ENCODE results near the gene PDE11A. TPM values are rescaled to one million over a fixed set of nuclear protein-coding genes. Genes with fewer than 3 reads are reported as not detected.
A peak's percentile ranks its signal among the peaks of the same experiment; 100 is the strongest.

The PDE11A gene
- total RNA-seq, 8 experiments from 2014 or later, result 0.31 to 6.9 (median 3.9) TPM

DNA sequence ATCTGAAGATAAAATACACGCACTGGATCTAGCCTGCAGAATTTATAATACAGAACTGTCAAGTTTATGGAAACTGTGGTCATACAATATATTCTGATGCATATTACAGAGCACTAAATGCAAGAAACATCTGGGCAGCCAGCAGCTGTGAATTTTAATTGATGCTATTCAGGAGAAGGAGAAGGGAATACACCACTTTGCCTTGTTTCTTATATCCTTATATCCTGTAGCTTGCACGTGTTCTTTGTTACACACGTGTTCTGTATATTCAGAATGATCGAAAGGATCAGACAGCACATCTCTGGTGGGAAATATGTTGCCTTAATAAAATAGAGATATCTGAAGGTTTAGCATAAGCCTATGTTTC, 344.2 kb downstream of the PDE11A start:
- peaks cover 21 to 94% of the 10 kb centered on the region in 2 donors for H3K4me1 ChIP-seq (replicated peaks in 1 of 2)
- ATAC-seq (replicated peaks in 6 of 8), result peak in 7 of 8 experiments; percentile 20 to 78 (median 49)
- WGBS, 10 experiments, result 7 to 56% (median 36%) methylated on average over 3 to 4 of the region's 4 CpGs; no CpG with 5 or more reads in 4 of the 10 experiments
- H3K4me3 ChIP-seq, result no peak overlapping the region
- in situ Hi-C loops (cut with MboI; ENCODE audit: low pct_unique_long_range_greater_than_20kb in 2 of 9, low sequenced_read_pairs in 9 of 9, unreplicated experiment in 9 of 9), result loop anchor here in 4 of 9 experiments (25.0 kb wide), 2 partner anchors 241 to 566 kb away; no protein-coding TSS in a partner anchor
- H3K27ac ChIP-seq, result peak overlapping the region in 1 of 2 donors; percentile 25

DNA sequence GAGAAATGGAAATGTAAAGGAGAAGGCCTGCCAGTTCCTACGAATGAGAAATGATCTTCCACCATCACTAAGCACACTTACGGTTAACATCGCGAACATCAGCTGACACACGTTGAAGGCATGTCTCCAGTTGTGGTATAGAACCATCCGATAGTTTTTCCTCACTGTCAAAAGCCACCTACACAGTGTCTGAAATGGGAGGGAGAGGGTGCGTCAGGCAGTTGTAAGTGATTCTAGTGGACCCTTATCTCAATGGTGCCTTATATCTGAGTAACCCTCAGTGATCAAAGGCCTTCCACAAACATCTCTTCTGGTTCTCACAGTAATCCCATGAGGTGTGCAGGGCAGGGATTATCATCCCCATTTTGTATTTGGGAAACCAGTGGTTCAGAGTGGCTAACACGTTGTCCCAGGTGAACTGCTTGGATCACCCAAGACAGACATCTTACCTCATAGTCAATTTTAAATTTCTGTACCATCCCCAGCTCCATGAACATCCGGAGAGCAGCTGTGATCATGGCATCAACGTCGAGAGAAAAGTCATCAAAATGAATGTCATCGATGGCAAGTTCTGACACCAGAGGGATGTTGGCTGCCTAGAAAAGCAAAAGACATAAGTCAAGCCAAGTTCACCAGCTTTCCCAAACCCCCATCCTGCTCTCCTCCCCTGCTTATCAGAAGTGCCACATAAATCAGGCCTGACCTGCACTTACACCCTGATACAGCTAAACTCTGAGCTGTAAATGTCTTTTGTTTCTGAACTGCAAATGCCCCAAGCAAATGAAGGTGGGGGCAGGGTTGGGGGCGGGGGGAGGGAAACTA, 344.8 kb downstream of the PDE11A start:
- in situ Hi-C loops (cut with MboI; ENCODE audit: low pct_unique_long_range_greater_than_20kb in 2 of 9, low sequenced_read_pairs in 9 of 9, unreplicated experiment in 9 of 9), result loop anchor here in 4 of 9 experiments (25.0 kb wide), 2 partner anchors 240 to 565 kb away; no protein-coding TSS in a partner anchor
- WGBS, 10 experiments, result 35 to 93% (median 75%) methylated on average over 2 to 11 of the region's 13 CpGs; no CpG with 5 or more reads in 1 of the 10 experiments
- peaks cover 27 to 94% of the 10 kb centered on the region in 2 donors for H3K4me1 ChIP-seq (replicated peaks in 1 of 2)
- peak overlapping the region in 1 of 2 donors; percentile 68 for H3K27ac ChIP-seq
- H3K4me3 ChIP-seq, result no peak overlapping the region
- ATAC-seq (replicated peaks in 6 of 8), result peak in 7 of 8 experiments; percentile 18 to 77 (median 57)

DNA sequence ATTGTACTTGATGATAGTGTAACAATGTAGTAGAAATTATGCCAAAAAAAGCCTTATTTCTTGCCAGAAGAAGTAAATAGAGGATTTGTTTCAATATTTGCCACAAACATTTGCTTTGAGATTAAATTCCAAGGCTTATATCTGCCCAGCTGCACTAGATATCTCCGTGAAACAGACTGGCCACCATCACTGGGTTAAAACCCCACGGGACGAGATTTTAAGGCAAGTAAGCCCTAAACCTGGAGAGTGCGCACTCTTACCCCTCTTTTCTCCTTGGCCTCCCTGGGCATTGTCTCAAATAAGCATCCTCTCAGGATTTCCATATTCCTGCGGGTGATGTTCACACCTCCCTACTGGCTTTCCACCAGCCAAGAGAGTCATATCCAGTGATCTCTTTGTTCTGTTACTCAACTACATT, 345.6 kb downstream of the PDE11A start:
- no peak overlapping the region for H3K27ac ChIP-seq
- H3K4me1 ChIP-seq (replicated peaks in 1 of 2), result peaks cover 33 to 94% of the 10 kb centered on the region in 2 donors
- H3K4me3 ChIP-seq, result no peak overlapping the region
- in situ Hi-C loops (cut with MboI; ENCODE audit: low pct_unique_long_range_greater_than_20kb in 2 of 9, low sequenced_read_pairs in 9 of 9, unreplicated experiment in 9 of 9), result loop anchor here in 4 of 9 experiments (25.0 kb wide), 2 partner anchors 240 to 565 kb away; no protein-coding TSS in a partner anchor
- WGBS, 10 experiments, result 20 to 100% (median 81%) methylated on average over 1 to 5 of the region's 5 CpGs; no CpG with 5 or more reads in 2 of the 10 experiments
- no peak for ATAC-seq (replicated peaks in 6 of 8)

DNA sequence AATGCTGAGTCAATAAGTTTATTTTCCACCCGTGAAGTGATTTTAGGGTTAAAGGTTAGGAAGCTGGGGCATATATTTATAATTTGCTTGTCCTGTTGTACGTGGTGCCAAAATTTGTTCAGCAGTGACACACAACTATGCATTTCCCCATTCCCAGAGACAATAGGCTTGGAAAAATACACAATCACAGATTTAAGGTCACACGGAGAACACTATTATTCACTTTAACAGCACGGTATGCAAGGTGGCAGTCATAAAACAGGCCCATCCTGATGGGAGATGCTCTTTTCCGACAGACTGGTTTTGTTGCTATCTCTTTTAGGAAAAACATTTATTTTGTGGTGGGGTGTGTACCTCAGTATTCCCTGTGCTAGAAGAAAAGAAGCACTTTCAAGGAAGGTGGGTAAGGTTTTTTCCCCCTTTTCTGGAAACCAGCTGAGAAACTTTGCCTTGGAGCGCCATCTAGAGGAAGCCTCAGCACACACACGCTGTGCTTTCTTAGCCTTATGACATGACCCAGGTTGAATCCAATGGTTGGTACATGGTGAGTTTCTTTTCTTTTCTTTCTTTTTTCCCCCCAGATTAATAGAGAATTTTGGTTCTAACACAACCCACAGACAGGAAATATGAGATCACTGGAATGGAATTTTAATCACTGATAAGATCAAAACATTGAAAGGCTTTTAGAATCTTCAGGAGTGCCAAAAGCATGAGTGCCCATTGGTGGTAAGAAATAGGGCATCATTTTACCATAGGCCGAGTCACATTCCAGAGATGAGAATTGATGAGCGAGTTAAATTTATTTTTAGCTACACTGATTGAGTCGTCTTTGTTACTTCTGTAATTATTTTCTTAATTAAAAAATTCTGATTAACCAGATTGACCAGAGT, 347.9 kb downstream of the PDE11A start:
- peak; percentile 51 to 82 (median 64) for ATAC-seq (replicated peaks in 6 of 8)
- WGBS, 10 experiments, result 6 to 36% (median 17%) methylated on average over 3 to 10 of the region's 10 CpGs
- Histone ChIP-seq H3K4me3 (no peak overlapping the region), H3K4me1 (replicated peaks in 1 of 2) (peaks cover 38 to 97% of the 10 kb centered on the region in 2 donors), H3K27ac (peak overlapping the region in 1 of 2 donors; percentile 65)
- in situ Hi-C loops (cut with MboI; ENCODE audit: low pct_unique_long_range_greater_than_20kb in 2 of 9, low sequenced_read_pairs in 9 of 9, unreplicated experiment in 9 of 9), result loop anchor here in 6 of 9 experiments (25.0 kb wide), 4 partner anchors 112 to 562 kb away; a partner anchor contains a TSS

DNA sequence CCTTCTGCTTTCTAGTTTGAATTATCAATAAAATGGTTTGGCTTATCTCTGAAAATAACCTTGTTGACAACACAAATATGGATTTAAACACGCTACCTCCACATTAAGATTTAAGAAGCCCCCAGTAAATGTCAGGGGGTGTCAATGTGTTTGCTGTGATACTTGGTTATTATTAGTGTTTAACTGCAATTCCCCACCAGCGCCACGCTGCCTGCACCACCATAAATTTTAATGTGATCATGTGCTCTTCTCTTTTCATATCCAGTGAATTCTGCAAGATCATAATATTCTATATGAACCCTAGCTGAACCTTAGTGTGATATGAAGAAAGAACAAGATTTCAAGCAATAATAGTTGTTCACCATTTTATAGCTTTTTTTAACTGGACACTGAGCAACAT, 349.3 kb downstream of the PDE11A start:
- H3K4me1 ChIP-seq (replicated peaks in 1 of 2), result peaks cover 33 to 84% of the 10 kb centered on the region in 2 donors
- in situ Hi-C loops (cut with MboI; ENCODE audit: low pct_unique_long_range_greater_than_20kb in 2 of 9, low sequenced_read_pairs in 9 of 9, unreplicated experiment in 9 of 9), result loop anchor here in 2 of 9 experiments (25.0 kb wide), 3 partner anchors 111 to 386 kb away; a partner anchor contains a TSS
- 49 to 79% (median 60%) methylated on average over 1 to 3 of the region's 3 CpGs; no CpG with 5 or more reads in 1 of the 10 experiments for WGBS, 10 experiments
- no peak overlapping the region for H3K4me3 ChIP-seq
- ATAC-seq (replicated peaks in 6 of 8), result peak in 4 of 8 experiments; percentile 39 to 59 (median 46)
- H3K27ac ChIP-seq, result peak overlapping the region in 1 of 2 donors; percentile 65

DNA sequence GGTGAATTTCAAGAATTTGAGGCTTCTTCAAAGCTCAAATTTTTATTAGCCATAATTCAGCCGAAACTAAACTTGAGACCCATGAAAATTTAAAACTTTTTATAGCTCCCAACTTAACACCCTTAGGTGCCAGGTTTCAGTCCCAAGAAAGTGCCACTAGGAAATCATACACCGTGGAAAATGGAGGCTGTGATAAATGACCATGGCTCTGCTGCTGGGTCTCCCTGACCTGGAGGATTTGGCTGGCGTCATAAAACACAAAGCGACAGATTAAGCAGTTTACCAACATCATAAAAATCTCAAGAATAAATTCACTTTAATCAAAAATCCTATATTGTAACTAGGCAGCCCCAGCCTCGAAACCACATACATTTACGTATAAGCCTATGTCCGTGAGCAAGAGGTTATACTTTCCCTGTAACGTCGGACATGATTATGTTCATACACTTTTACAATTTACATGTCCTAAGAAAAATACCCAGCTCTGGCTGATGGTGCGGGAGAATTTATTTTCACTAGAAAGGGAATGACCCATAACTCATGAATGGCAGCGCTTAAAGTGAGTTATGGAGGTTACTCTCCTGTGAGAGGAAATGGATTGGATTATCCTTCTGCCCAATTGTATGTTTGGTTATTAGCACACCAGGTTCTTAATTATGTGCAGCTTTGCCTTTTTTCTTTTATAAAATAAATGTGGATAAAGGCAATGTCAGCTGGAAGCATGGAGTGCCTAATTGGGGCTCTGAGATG, 350.6 kb downstream of the PDE11A start:
- 0 to 93% (median 50%) methylated on average over 1 to 11 of the region's 11 CpGs for WGBS, 10 experiments
- peak overlapping the region in 1 of 2 donors; percentile 65 for H3K27ac ChIP-seq
- peaks cover 33 to 83% of the 10 kb centered on the region in 2 donors for H3K4me1 ChIP-seq (replicated peaks in 1 of 2)
- H3K4me3 ChIP-seq, result no peak overlapping the region
- peak in 5 of 8 experiments; percentile 71 to 80 (median 75) for ATAC-seq (replicated peaks in 6 of 8)
- in situ Hi-C loops (cut with MboI; ENCODE audit: low pct_unique_long_range_greater_than_20kb in 2 of 9, low sequenced_read_pairs in 9 of 9, unreplicated experiment in 9 of 9), result loop anchor here in 2 of 9 experiments (25.0 kb wide), 3 partner anchors 110 to 385 kb away; a partner anchor contains a TSS

- Histone ChIP-seq H3K4me1 (replicated peaks in 1 of 2) (peaks cover 35 to 78% of the 10 kb centered on the region in 2 donors), H3K4me3 (no peak overlapping the region), H3K27ac (peak overlapping the region in 1 of 2 donors; percentile 4)
- no peak for ATAC-seq (replicated peaks in 6 of 8)
- in situ Hi-C loops (cut with MboI; ENCODE audit: low pct_unique_long_range_greater_than_20kb in 2 of 9, low sequenced_read_pairs in 9 of 9, unreplicated experiment in 9 of 9), result loop anchor here in 2 of 9 experiments (25.0 kb wide), 3 partner anchors 109 to 384 kb away; a partner anchor contains a TSS
- WGBS, 10 experiments, result 71 to 100% (median 93%) methylated on average over 1 to 2 of the region's 2 CpGs; no CpG with 5 or more reads in 1 of the 10 experiments
Measured at GRCh38 chr2:177721087-177721486, 351.5 kb downstream of the PDE11A start.

DNA sequence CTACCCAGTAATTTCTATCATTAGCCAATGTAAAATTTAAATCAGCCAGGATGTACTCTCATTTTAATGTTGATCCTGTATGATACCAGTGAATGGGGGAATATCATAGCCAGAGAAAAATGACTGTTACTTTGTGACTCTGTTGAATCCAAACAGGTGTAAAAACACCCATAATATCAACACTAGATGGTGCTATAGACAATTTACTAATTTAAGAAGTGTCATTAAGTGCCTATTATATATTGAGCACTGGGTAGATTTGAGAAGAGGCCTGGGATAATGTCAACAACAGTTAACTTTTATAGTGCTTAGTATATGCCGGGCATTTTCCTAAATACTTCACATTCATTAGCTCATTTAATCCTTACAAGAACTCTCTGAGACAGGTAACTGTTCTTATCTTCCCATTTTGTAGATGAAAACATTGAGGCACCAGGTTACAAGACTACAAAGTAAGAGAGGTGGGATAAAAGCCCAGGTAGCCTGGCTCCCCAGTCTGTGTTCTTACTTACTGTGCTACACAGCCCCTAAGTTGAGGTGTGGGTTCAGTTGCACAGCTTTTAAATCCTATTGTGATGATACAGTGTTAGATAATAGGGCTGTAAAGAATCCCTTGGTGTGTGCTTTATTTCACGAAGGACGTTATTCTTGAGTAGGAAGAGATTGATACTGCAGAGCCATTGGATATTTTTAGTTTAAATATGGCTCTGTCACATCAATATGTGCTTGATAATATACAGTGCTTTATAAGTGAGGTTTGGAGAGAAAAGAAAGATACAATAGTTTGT, 354.6 kb downstream of the PDE11A start:
- in situ Hi-C loops (cut with MboI; ENCODE audit: low pct_unique_long_range_greater_than_20kb in 2 of 9, low sequenced_read_pairs in 9 of 9, unreplicated experiment in 9 of 9), result loop anchor here in 2 of 9 experiments (25.0 kb wide), 3 partner anchors 106 to 381 kb away; a partner anchor contains a TSS
- Histone ChIP-seq H3K27ac (no peak overlapping the region), H3K4me3 (no peak overlapping the region), H3K4me1 (replicated peaks in 1 of 2) (peaks cover 34 to 71% of the 10 kb centered on the region in 2 donors)
- no peak for ATAC-seq (replicated peaks in 6 of 8)
- 36 to 100% (median 79%) methylated on average over 1 to 3 of the region's 3 CpGs for WGBS, 10 experiments

DNA sequence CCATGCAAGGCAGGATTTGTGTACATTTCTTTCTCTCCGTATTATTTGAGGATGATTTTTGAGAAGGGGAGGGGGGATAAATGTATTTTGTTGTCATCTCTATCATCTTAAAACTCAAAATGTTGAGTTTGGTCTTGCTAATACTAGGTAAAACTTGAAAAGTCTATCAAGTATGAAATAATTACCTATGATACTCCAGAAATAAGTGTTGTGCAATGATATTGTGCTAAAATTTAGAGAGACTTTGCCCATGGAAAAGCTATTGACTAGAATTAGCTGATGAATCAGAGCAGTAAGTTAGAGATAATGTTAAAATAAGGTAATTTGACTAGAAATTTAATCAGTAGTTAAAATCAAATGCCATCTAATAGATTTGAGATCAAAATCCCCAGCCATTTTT, 356.1 kb downstream of the PDE11A start:
- H3K27ac ChIP-seq, result no peak overlapping the region

DNA sequence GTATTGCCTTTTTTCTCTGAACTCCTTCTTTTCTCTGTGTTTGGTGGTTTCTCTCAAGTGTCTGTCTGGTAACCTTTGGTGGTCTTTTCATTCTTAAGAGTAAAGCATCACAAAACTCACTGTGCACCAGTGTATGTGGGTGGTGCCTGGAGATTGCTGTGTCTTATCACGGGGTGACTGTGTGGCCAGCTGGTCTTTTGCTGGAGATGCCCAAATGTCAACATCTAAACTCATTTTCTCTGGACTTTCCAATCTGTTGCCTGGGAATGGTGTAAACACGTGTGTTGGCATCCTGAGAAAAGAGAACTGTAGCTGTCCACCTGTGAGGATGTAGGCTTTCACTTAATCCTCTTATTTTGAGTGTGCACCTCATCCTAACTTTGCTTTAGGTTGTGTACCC, 356.8 kb downstream of the PDE11A start:
- no peak overlapping the region for H3K27ac ChIP-seq
- no peak for ATAC-seq (replicated peaks in 6 of 8)
- no peak overlapping the region for H3K4me3 ChIP-seq
- peaks cover 43 to 71% of the 10 kb centered on the region in 2 donors for H3K4me1 ChIP-seq (replicated peaks in 1 of 2)
- in situ Hi-C loops (cut with MboI; ENCODE audit: low pct_unique_long_range_greater_than_20kb in 2 of 9, low sequenced_read_pairs in 9 of 9, unreplicated experiment in 9 of 9), result loop anchor here in 2 of 9 experiments (25.0 kb wide), 3 partner anchors 103 to 378 kb away; a partner anchor contains a TSS
- WGBS, 10 experiments, result 19 to 91% (median 80%) methylated on average over 1 to 2 of the region's 2 CpGs; no CpG with 5 or more reads in 3 of the 10 experiments

More for the DNA sequence above, 356.1 kb downstream of the PDE11A start:
- no peak overlapping the region for H3K4me3 ChIP-seq
- 40 to 100% (median 83%) methylated on average over 1 of the region's 1 CpG; no CpG with 5 or more reads in 4 of the 10 experiments for WGBS, 10 experiments
- ATAC-seq (replicated peaks in 6 of 8), result no peak
- peaks cover 37 to 71% of the 10 kb centered on the region in 2 donors for H3K4me1 ChIP-seq (replicated peaks in 1 of 2)
- in situ Hi-C loops (cut with MboI; ENCODE audit: low pct_unique_long_range_greater_than_20kb in 2 of 9, low sequenced_read_pairs in 9 of 9, unreplicated experiment in 9 of 9), result loop anchor here in 2 of 9 experiments (25.0 kb wide), 3 partner anchors 104 to 379 kb away; a partner anchor contains a TSS

- H3K27ac ChIP-seq, result peak overlapping the region in 1 of 2 donors; percentile 46
- in situ Hi-C loops (cut with MboI; ENCODE audit: low pct_unique_long_range_greater_than_20kb in 2 of 9, low sequenced_read_pairs in 9 of 9, unreplicated experiment in 9 of 9), result loop anchor here in 2 of 9 experiments (25.0 kb wide), 3 partner anchors 102 to 377 kb away; a partner anchor contains a TSS
Measured at GRCh38 chr2:177714704-177715103, 357.9 kb downstream of the PDE11A start.

More at GRCh38 chr2:177714704-177715103, 357.9 kb downstream of the PDE11A start:
- Histone ChIP-seq H3K4me3 (no peak overlapping the region), H3K4me1 (replicated peaks in 1 of 2) (peaks cover 53 to 71% of the 10 kb centered on the region in 2 donors)
- 14 to 100% (median 55%) methylated on average over 1 to 3 of the region's 3 CpGs; no CpG with 5 or more reads in 4 of the 10 experiments for WGBS, 10 experiments
- ATAC-seq (replicated peaks in 6 of 8), result no peak

Data from motor neuron (in vitro differentiated cells).